K562 (cell line): ENCODE results near the gene LETM1. TPM values are rescaled to one million over a fixed set of nuclear protein-coding genes. Genes with fewer than 3 reads are reported as not detected.

Experiments used
- POU5F1 ChIP-seq: fragments of 150-350 bp; IDR thresholded peaks from 2 replicates; pipeline ENCODE4 v1.6.1; 2014; ENCODE audit warnings: borderline replicate concordance, low read length, low read depth, mild to moderate bottlenecking; ENCODE audit not compliant: partially characterized antibody
- RFX7 ChIP-seq: fragments of 250-450 bp; sonication (Bioruptor Pico); IDR thresholded peaks from 2 replicates; pipeline ENCODE4 v1.5.1; 2021; ENCODE audit warnings: mild to moderate bottlenecking
- SIN3A ChIP-seq, 2 experiments: fragments of 150-350 bp in 1 of 2; IDR thresholded peaks; 2 replicates each; pipeline ENCODE4 v1.6.1; 2011 to 2016; ENCODE audit warnings: borderline replicate concordance in 2 of 2, low read depth in 2 of 2, low read length in 2 of 2, mild to moderate bottlenecking in 2 of 2, moderate library complexity in 2 of 2; ENCODE audit not compliant: control insufficient read depth in 1 of 2
- TAF1 ChIP-seq: IDR thresholded peaks from 2 replicates; pipeline ENCODE4 v1.6.1; 2011; ENCODE audit warnings: mild to moderate bottlenecking, low read length, moderate library complexity; ENCODE audit not compliant: insufficient read depth, control insufficient read depth, severe bottlenecking; ENCODE audit errors: extremely low read depth
- ZNF324 ChIP-seq: fragments of 250-450 bp; sonication (Bioruptor Pico); IDR thresholded peaks from 2 replicates; pipeline ENCODE4 v1.4.0; 2020; ENCODE audit warnings: mild to moderate bottlenecking
- polyA plus RNA-seq, 8 experiments: library from polyadenylated mRNA; depleted of rRNA in 4 of 8; stranded (reverse) in 5 of 8; unstranded in 3 of 8; fragments of >200 nt; fragmentation: Nextera tagmentation in 2 of 8; fragmentation: Illumina TruSeq in 1 of 8; extraction: Ambion mirVana in 2 of 8; extraction: Trizol in 1 of 8; gene quantifications; 2 replicates each; pipeline versions ENCODE4 v1.2.1 to v1.2.3, GENCODE V29; 2011 to 2014; ENCODE audit warnings: inconsistent platforms in 1 of 8, missing spikeins in 1 of 8
- total RNA-seq, 7 experiments: library from RNA; depleted of rRNA in 6 of 7; stranded (reverse); fragments of >200 nt in 6 of 7; fragmentation: Illumina TruSeq in 2 of 7; extraction: Trizol in 2 of 7; gene quantifications; 2 replicates each; pipeline versions ENCODE4 v1.2.1 to v1.2.3, GENCODE V29; 2011 to 2021; ENCODE audit warnings: low replicate concordance in 1 of 7
- TF ChIP-seq, protein P1 (sequence below): fragments of 450-650 bp; IDR thresholded peaks from 2 replicates; pipeline ENCODE4 v1.6.1; 2017; ENCODE audit warnings: antibody characterized with exemption, mild to moderate bottlenecking
- TF ChIP-seq, protein P2 (sequence below): fragments of 450-650 bp; formaldehyde crosslinking; IDR thresholded peaks from 2 replicates; pipeline ENCODE4 v1.4.0; 2022; ENCODE audit warnings: mild to moderate bottlenecking, moderate library complexity

Gene LETM1
- total and polyA plus RNA-seq, 9 of the 15 experiments (the other 6 are each of a cell fraction or from before 2014, with no cell fraction given), result 3.9 to 109 (median 35.0) TPM

DNA sequence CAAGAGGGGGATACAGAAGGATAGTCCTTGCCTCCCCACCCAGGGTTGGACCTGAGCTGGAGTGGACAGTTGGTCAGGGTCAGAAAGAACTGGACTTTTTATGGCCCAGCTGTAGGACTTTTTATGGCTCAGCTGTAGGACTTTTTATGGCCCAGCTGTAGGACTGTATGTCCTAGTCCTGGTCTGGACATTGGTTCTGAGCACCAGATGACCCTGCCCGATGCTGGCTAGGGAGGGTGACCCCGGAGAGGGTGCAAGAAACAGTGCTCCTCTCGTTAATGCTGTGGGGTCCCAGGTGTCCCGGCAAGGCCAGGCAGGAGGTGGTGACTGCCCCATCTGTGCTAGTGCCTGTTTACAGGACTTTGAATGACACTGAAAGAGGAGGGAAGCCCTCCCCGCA is 2.0 kb upstream of the LETM1 start (continued):
- TF ChIP-seq, protein P1, sequence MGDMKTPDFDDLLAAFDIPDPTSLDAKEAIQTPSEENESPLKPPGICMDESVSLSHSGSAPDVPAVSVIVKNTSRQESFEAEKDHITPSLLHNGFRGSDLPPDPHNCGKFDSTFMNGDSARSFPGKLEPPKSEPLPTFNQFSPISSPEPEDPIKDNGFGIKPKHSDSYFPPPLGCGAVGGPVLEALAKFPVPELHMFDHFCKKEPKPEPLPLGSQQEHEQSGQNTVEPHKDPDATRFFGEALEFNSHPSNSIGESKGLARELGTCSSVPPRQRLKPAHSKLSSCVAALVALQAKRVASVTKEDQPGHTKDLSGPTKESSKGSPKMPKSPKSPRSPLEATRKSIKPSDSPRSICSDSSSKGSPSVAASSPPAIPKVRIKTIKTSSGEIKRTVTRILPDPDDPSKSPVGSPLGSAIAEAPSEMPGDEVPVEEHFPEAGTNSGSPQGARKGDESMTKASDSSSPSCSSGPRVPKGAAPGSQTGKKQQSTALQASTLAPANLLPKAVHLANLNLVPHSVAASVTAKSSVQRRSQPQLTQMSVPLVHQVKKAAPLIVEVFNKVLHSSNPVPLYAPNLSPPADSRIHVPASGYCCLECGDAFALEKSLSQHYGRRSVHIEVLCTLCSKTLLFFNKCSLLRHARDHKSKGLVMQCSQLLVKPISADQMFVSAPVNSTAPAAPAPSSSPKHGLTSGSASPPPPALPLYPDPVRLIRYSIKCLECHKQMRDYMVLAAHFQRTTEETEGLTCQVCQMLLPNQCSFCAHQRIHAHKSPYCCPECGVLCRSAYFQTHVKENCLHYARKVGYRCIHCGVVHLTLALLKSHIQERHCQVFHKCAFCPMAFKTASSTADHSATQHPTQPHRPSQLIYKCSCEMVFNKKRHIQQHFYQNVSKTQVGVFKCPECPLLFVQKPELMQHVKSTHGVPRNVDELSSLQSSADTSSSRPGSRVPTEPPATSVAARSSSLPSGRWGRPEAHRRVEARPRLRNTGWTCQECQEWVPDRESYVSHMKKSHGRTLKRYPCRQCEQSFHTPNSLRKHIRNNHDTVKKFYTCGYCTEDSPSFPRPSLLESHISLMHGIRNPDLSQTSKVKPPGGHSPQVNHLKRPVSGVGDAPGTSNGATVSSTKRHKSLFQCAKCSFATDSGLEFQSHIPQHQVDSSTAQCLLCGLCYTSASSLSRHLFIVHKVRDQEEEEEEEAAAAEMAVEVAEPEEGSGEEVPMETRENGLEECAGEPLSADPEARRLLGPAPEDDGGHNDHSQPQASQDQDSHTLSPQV, result no peak
- TF ChIP-seq POU5F1, result no peak
- TF ChIP-seq, protein P2, sequence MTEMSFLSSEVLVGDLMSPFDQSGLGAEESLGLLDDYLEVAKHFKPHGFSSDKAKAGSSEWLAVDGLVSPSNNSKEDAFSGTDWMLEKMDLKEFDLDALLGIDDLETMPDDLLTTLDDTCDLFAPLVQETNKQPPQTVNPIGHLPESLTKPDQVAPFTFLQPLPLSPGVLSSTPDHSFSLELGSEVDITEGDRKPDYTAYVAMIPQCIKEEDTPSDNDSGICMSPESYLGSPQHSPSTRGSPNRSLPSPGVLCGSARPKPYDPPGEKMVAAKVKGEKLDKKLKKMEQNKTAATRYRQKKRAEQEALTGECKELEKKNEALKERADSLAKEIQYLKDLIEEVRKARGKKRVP, result no peak
- no peak for TF ChIP-seq TAF1
- no peak for TF ChIP-seq SIN3A (IDR thresholded peaks at IDR 0.05; ENCODE audit: borderline replicate concordance in 2 of 2, control insufficient read depth in 1 of 2, low read depth in 2 of 2, low read length in 2 of 2)
- TF ChIP-seq ZNF324 (CRISPR knock-in tag), result no peak
- no peak for TF ChIP-seq RFX7
